GM12891 (cell line): ENCODE measurements around the gene TNPO3.
A peak's percentile ranks its signal among the peaks of the same experiment; 100 is the strongest.

Experiments used
- DNase-seq: peaks from one replicate; pipeline ENCODE4 v3.0.0; 2011; ENCODE audit warnings: low spot score; ENCODE audit not compliant: insufficient read length
- FAIRE-seq: peaks from 2 replicates; lab custom pipeline; 2011; peaks lifted over from hg19 to GRCh38; lab: Jason Lieb, UNC
- PAX5 ChIP-seq: IDR thresholded peaks from 2 replicates; pipeline ENCODE4 v1.6.1; 2011; ENCODE audit warnings: low read length, moderate library complexity, mild to moderate bottlenecking; ENCODE audit not compliant: insufficient read depth, severe bottlenecking
- POLR2A ChIP-seq: IDR thresholded peaks from 2 replicates; pipeline ENCODE4 v1.6.1; 2011; ENCODE audit warnings: low read depth, low read length, control low read depth
- POLR2AphosphoS5 ChIP-seq: IDR thresholded peaks from 2 replicates; pipeline ENCODE4 v1.6.1; 2011; ENCODE audit warnings: low read depth, low read length, control low read depth
- POU2F2 ChIP-seq: IDR thresholded peaks from 2 replicates; pipeline ENCODE4 v1.6.1; 2011; ENCODE audit warnings: low read depth, mild to moderate bottlenecking, control low read depth, low read length, moderate library complexity
- SPI1 ChIP-seq: IDR thresholded peaks from 2 replicates; pipeline ENCODE4 v1.6.1; 2011; ENCODE audit warnings: low read depth, low read length, control low read depth
- TAF1 ChIP-seq: IDR thresholded peaks from 2 replicates; pipeline ENCODE4 v1.6.1; 2011; ENCODE audit warnings: low read depth, low read length, control low read depth

The TNPO3 gene

DNA sequence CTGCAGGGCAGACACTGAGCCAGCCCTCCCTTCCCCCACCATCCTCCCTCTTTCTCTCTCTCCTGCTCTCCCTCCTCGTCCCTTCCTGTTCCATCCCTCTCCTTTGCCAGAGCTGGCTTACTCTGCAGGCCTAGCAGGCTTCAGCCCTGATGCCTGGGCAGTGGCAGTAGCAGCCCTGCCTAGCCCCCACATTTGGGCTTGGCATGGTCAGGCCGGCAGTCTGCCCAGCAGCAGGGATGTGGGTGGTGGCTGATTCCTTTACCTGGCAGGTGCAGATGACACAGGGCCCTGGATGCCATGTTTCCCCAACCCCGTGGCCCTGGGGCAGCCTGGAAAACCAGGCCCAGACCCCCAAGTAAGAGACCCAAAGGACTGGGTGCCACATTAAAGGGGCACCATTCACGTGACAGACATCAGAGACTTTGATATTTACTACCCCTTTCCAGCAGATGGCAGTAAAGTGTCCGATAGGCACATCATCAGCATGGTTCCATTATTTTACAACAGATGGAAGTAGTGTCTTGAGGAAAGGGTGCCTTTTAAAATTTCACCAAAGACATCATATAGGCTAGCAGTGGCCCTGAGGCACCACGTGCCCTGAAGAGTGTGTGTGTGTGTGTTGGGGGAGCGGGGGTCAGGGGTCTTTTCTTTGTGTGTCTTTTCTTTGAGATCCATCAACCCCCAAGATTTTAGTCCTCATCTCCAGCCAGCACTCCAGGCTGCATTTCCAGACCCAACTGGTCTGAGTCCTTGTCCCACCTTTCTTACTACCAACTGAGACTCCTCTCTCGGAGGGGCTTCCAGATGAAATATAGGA is 150.3 kb downstream of the TNPO3 start:
- FAIRE-seq = peak; percentile 76
- TF ChIP-seq POLR2A (no peak), SPI1 (no peak), PAX5 (no peak), POLR2AphosphoS5 (no peak), POU2F2 (no peak), TAF1 (no peak)
- peak; percentile 70 for DNase-seq
